Testis (tissue), 3 donors: ENCODE results near the gene MOXD1. TPM values are rescaled to one million over a fixed set of nuclear protein-coding genes. Genes with fewer than 3 reads are reported as not detected.

ENCODE experiments used
- DNase-seq: peaks from one replicate; pipeline ENCODE4 v3.0.0-alpha.2; 2019
- H3K27ac ChIP-seq, 2 donors: fragments of 200-600 bp; sonication (generic); one replicate each; pipeline ENCODE4 v1.5.1; 2019
- H3K27me3 ChIP-seq: fragments of 200-600 bp; sonication (generic); one replicate; pipeline ENCODE4 v1.5.1; 2019
- H3K36me3 ChIP-seq: fragments of 200-600 bp; sonication (generic); one replicate; pipeline ENCODE4 v1.5.1; 2017; ENCODE audit warnings: low read depth; ENCODE audit errors: missing control alignments
- H3K4me1 ChIP-seq: fragments of 200-600 bp; sonication (generic); one replicate; pipeline ENCODE4 v1.5.1; 2019
- H3K4me3 ChIP-seq, 2 donors: fragments of 200-600 bp; sonication (generic); one replicate each; pipeline ENCODE4 v1.5.1; 2017 to 2019
- H3K9me3 ChIP-seq: fragments of 200-600 bp; sonication (generic); one replicate; pipeline ENCODE4 v1.5.1; 2017
- CTCF ChIP-seq, 3 experiments: fragments of 450-650 bp in 2 of 3; fragments of 200-600 bp in 1 of 3; sonication (generic) in 1 of 3; IDR thresholded peaks; one replicate each; pipeline ENCODE4 v1.5.1; 2016 to 2019; ENCODE audit warnings: antibody characterized with exemption in 3 of 3, mild to moderate bottlenecking in 2 of 3, moderate library complexity in 1 of 3
- POLR2A ChIP-seq: fragments of 450-650 bp; IDR thresholded peaks from one replicate; pipeline ENCODE4 v1.6.1; 2017; ENCODE audit warnings: antibody characterized with exemption, mild to moderate bottlenecking, moderate library complexity
- WGBS, 2 donors: methylation state at CpG; one replicate each; pipeline ENCODE4 v1.1.5; 2018; 5-methylcytosine and 5-hydroxymethylcytosine counted together
- intact Hi-C: fragments of 100-400 bp; cut with DNase I; formaldehyde crosslinking; loops from one replicate; pipeline ENCODE4 v1.15.1; 2023; ENCODE audit warnings: low total_unique reads
- polyA plus RNA-seq: library from polyadenylated mRNA; stranded (reverse); fragments of 350-450 nt; fragmentation: Illumina TruSeq; extraction: RNeasy Lipid Tissue Mini Kit (QIAGEN cat#74804); gene quantifications from one replicate; pipeline ENCODE4 v1.2.3, GENCODE V29; 2014; ENCODE audit warnings: low read depth, low replicate concordance; ENCODE audit not compliant: insufficient read depth
- total RNA-seq, 2 donors: library from RNA; depleted of rRNA; stranded (reverse); fragments of >200 nt; gene quantifications; one replicate each; pipeline ENCODE4 v1.2.3, GENCODE V29; 2016

Gene MOXD1
- total and polyA plus RNA-seq, 3 donors from 2014 or later, result 3.1 to 8.6 (median 7.4) TPM

DNA sequence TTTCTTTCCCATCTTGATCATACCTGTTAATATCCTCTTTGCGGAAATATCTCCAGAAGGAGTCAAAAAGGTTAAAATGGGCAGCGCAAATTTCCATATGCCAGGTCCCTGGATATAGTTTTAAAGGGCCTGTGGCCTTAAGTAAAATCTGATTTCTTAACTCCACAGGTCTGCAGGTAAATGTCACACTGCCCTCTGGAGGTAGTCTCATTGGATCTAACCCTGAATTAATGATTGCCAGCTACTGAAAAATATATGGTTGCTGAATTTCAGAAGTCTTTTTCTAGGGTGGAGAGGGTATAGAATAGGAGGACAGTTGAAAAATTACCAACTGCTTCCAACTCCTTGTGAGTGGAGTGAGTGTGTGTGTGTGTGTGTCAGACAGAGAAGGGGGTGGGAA lies 8.5 kb downstream of the MOXD1 start:
- intact Hi-C loops, result no loop called here
- Histone ChIP-seq H3K4me1 (no peaks in the 10 kb centered on the region), H3K4me3 (no peak overlapping the region), H3K36me3 (no peaks in the 10 kb centered on the region), H3K27ac (no peak overlapping the region), H3K9me3 (no peaks in the 10 kb centered on the region), H3K27me3 (no peaks in the 10 kb centered on the region)
- 96 to 100% methylated on average over 2 of the region's 2 CpGs for WGBS, 2 donors
- DNase-seq, result no peak
- TF ChIP-seq POLR2A (no peak), CTCF (IDR thresholded peaks at IDR 0.05) (no peak)

DNA sequence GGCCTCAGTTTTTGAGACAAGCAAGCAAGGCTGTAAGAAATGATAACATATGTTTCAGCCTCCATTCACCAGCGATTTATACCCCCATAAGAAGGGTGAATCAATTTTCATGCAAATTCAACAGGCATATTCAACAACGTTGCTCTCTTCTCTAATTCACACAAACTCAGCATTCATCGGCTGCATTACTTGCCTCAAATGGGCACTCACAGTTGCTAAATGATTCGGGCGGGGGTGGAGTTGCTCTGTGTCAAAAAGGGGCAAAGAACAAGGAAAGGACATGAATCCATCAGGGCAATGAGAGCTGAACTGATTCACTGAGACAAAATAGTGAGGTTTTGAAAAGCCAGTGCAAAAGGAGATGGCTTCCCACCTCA lies 9.0 kb downstream of the MOXD1 start:
- intact Hi-C loops, result no loop called here
- H3K27ac ChIP-seq, result no peak overlapping the region
- TF ChIP-seq POLR2A, result no peak
- no peak for TF ChIP-seq CTCF (IDR thresholded peaks at IDR 0.05)

GRCh38 chr6:132391391-132392269 lies 9.6 kb downstream of the MOXD1 start:
- intact Hi-C loops, result no loop called here
- Histone ChIP-seq H3K4me1 (no peaks in the 10 kb centered on the region), H3K27ac (no peak overlapping the region), H3K27me3 (no peaks in the 10 kb centered on the region), H3K4me3 (no peak overlapping the region), H3K36me3 (no peaks in the 10 kb centered on the region), H3K9me3 (no peaks in the 10 kb centered on the region)
- WGBS, 2 donors, result 53 to 56% methylated on average over 12 of the region's 12 CpGs
- no peak for DNase-seq
- TF ChIP-seq POLR2A (no peak), CTCF (IDR thresholded peaks at IDR 0.05) (no peak)

More for the DNA sequence above, 9.0 kb downstream of the MOXD1 start:
- no peaks in the 10 kb centered on the region for H3K9me3 ChIP-seq
- H3K27me3 ChIP-seq, result no peaks in the 10 kb centered on the region
- DNase-seq, result no peak
- no peak overlapping the region for H3K4me3 ChIP-seq
- H3K36me3 ChIP-seq, result no peaks in the 10 kb centered on the region
- H3K4me1 ChIP-seq, result no peaks in the 10 kb centered on the region
- 70 to 71% methylated on average over 5 of the region's 5 CpGs for WGBS, 2 donors

GRCh38 chr6:132390451-132390850 lies 10.8 kb downstream of the MOXD1 start:
- no peaks in the 10 kb centered on the region for H3K36me3 ChIP-seq
- no peak overlapping the region for H3K27ac ChIP-seq
- no peak for DNase-seq
- no peaks in the 10 kb centered on the region for H3K27me3 ChIP-seq
- no peaks in the 10 kb centered on the region for H3K9me3 ChIP-seq
- no peak overlapping the region for H3K4me3 ChIP-seq
- H3K4me1 ChIP-seq, result no peaks in the 10 kb centered on the region
- no peak for TF ChIP-seq POLR2A
- no peak for TF ChIP-seq CTCF (IDR thresholded peaks at IDR 0.05)
- 90 to 93% methylated on average over 4 of the region's 4 CpGs for WGBS, 2 donors
- intact Hi-C loops, result no loop called here

GRCh38 chr6:132390017-132390416 lies 11.3 kb downstream of the MOXD1 start:
- Histone ChIP-seq H3K4me1 (no peaks in the 10 kb centered on the region), H3K27me3 (no peaks in the 10 kb centered on the region), H3K4me3 (no peak overlapping the region), H3K36me3 (no peaks in the 10 kb centered on the region), H3K27ac (no peak overlapping the region), H3K9me3 (no peaks in the 10 kb centered on the region)
- no peak for DNase-seq
- WGBS, 2 donors, result 88% methylated on average over 4 of the region's 4 CpGs
- intact Hi-C loops, result no loop called here
- TF ChIP-seq POLR2A (no peak), CTCF (IDR thresholded peaks at IDR 0.05) (no peak)
